Stimulated activated CD8-positive, alpha-beta memory T cell treated with anti-CD3 and anti-CD28 coated beads, Interleukin-4, amount 100 ng/mL, for 24 hours (primary cell): ENCODE results near the gene FLT1.

Source experiments
- DNase-seq: peaks from one replicate; pipeline ENCODE4 v3.0.0-alpha.2; 2020; ENCODE audit warnings: low read depth

FLT1 gene

DNA sequence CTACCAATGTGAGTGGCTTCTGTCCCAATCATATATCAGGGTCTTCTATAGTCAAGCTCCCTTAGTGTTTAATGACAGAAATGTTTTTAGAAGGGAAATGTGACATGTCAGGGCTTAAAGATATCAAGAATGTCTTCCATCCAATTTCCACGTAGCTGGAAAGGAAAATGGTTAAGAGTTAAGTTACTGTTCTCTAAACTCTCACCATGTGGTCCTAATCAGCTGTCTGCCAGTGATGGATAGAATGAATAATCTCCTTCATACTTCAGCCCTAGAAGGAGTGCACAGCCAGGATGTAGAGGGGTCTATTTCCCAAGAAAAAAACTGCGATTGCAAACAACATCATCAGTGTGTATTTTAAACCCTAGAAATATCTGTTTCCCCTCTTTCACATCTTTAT, 36.3 kb downstream of the FLT1 start:
- DNase-seq, result no peak

DNA sequence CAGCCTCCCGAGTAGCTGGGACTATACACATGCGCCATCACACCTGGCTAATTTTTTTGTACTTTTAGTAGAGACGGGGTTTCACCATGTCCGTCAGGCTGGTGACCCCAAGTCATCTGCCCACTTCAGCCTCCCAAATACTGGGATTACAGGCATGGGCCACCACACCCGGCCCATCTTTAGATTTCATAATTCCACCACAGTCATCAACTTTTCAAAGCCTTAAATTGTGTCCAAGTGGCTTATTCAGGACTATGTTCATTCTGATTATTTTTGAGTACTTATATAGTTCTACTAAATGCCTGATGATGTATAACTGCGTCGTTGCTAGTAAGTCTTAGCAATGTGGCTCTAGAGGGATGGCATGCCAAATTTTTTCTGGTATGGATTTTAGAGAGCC, 36.9 kb downstream of the FLT1 start:
- DNase-seq, result no peak

DNA sequence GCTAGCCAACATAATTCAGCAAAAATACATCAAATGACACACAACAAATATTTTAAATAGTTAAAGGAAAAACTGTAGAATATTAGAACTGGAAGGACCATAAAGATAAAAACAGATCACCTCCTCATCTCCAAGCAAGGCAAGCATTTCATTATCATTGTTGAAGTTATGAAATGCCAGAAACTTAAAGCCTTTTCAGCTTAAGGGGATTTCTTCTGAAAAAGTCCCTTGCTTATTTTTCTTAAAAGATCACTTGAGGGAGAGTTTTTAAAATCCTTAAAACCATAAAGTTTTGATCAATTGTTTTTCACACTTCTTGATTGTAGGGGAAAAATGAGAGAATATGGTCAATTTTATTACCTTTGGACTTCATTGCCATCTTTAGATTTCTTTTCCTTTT, 37.4 kb downstream of the FLT1 start:
- DNase-seq, result no peak

DNA sequence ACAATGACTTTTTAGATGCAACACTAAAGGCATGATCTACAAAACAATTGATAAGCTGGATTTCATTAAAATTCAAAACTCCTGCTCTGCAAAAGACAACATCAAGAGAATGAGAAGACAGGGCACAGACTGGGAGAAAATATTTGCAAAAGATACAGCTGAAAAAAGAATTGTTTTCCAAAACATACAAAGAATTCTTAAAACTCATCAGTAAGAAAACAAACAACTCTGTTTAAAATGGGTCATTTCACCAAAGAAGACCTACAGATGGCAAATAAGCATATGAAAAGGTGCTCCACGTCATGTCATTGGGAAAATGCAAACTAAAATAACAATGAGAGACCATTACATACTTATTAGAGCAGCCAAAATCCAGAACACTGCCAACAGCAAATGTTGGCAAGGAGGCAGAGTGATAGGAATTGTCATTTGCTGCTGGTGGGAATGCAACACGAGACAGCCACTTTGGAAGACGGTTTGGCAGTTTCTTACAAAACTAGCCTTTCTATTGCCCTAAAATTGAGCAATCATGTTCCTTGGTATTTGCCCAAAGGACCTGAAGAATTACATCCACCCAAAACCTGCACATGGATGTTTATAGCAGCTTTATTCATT, 39.2 kb downstream of the FLT1 start:
- no peak for DNase-seq

DNA sequence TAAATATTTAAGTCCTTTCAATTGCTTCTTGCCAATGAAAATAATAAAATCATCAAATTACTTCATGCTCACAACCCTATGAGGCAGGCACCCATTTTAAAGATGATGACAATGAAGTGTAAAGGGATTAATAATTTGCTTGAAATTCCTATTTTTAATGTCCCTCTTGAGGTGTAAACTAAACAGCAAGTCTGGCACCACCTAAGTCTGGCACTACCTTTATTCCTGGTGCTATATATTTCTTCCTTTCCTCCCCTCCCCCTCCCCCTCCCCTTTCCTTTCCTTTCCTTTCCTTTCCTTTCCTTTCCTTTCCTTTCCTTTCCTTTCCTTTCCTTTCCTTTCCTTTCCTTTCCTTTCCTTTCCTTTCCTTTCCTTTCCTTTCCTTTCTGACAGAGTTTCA, 42.2 kb downstream of the FLT1 start:
- DNase-seq, result no peak

DNA sequence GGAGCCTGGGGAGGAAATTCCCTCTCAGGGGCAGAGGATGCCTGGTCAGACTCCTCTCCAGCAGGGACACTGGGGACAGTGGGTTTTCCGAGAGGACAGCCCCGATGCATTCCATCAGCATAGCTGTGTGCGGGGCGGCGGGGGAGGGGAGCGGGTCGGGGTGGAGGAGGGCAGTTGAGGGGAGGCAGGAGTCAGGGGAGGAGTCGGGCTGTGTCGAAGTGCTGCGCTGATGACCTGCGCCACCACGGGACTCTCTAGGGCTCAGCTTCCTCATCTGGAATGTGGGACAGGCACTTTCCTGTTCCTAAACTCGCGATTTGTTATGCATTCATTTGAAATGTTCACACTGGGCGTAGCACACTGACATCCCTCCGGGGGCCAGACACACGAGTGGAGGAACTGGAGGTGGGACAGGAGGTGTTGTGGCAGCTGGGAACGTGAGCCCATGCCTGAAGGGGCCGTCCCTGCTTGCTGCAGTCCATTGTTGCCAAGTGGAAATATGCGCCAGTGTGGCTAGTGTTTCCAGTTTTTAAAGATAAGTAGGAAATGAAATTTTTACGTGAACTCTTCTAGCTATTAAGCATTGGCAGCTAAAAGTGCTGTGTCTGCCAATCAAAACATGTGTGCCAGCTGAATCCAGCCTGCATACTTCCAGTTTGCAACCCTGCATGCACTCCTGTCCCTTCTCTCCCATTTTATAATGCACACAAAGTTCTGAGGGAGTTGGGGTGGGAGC, 43.3 kb downstream of the FLT1 start:
- DNase-seq, result no peak

DNA sequence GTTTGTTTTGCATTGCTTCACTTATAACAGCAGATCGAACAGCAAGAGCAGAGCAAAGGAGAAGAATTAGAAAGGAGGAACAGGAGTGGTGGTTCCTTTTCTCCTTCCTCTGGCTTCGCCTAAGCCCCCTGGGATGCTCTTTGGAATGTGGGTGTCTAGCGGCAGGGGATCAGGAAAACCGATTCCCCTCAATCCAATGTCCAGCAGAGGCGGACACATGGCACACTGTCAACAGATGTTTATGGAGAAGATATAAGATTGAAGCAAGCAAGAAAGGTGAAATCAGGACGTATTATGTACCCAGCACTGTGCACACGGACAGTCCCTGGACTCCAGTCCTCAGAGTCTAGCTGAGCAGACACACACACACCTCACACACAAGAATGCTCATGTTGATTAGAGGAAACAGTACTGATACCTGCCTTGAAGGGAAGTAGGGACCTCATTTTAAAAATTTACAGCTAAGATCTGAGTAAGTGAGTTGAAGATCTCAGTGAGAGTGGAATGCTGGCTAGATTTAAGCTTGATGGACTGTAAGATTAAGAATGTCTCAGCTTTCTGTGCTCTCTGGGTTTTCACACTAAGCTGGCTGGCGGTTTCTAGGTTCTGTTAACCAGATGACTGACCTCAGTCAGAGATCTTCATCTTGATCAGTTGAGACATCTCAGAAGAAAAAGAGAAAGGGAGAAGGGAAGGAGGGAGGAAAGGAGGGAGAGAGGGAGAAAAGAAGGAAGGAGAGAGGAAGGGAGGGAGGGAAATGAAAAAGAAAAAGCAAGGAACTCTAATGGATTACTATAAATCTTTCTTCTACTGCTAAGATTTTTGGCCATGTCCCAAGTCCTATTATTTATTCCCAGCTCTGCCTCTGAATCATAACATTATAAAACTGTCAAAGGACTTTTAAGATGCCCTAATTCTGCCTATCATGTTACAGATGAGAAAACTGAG, 44.8 kb downstream of the FLT1 start:
- no peak for DNase-seq

DNA sequence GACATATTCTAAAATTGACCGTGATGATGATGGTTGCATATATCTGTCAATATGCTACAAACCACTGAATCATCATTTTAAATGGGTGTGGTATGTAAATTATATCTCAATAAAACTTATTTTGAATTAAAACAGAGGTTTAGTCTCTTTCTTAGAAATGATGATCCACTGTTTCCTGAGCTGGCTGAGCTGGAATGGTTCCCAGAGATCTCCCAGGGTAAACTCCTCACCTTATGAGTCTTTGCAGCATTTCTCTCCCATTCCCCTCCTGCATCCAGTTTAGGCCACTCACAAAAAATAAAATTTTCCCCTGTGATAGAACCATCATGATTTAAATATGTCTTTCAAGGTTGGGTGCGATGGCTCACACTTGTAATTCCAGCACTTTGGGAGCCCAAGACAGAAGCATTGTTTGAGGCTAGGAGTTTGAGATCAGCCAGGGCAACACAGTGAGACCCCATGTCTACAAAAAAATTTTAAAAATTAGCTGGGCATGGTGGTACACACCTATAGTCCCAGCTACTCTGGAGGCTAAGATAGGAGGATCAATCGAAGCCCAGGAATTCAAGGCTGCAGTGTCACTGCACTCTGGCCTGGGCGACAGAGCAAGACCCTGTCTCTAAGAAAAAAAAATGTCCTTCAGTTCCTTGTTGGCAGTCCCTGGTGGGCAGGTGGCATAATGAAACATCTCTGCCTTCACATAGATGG, 46.1 kb downstream of the FLT1 start:
- no peak for DNase-seq

DNA sequence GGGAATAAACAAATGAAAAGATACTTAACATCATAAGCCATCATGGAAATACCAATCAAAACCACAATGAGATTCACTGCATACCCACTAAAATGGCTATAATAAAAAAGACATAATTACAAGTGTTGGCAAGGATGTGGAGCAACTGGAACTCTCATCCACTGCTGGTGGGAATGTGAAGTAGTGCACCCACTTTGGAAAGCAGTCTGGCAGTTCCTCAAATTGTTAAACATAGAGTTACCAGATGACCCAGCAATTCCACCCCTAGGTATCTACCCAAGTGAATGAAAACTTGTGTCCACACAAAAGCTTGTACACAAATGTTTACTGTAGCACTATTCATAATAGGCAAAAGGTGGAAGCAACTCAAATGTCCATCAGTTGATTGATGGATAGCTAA, 46.9 kb downstream of the FLT1 start:
- no peak for DNase-seq

DNA sequence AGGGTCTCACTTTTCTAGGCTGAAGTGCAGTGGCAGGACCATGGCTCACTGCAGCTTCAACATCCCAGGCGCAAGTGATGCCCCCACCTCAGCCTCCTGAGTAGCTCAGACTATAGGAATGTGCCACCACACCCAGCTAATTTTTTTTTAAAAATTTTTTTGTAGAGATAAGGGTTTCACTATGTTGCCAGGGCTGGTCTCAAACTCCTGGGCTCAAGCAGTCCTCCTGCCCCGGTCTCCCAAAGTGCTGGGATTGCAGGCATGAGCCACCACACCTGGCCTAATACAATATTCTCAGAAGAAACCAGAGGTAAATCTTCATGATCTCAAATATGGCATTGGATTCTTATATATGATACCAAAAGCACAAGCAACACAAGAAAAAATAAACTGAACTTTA, 47.7 kb downstream of the FLT1 start:
- DNase-seq, result no peak

DNA sequence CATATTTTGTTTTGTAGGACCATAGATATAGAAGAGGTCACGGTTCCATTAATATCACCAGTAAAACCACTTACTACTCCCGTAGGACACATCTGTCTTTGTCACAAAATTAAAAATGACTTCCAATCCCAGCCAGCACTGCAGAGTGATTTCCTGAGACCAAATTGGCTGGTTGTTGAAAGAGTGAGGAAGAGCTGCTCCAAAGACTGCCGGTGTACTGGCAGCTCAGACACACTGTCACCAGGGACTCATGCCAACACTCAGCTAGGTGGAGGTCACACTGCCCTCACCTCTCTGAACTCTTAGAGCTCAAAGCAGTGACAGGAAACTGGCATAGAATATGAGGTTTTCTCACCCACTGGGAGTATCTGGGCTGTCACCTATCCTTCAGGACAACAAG, 52.1 kb downstream of the FLT1 start:
- DNase-seq, result no peak

DNA sequence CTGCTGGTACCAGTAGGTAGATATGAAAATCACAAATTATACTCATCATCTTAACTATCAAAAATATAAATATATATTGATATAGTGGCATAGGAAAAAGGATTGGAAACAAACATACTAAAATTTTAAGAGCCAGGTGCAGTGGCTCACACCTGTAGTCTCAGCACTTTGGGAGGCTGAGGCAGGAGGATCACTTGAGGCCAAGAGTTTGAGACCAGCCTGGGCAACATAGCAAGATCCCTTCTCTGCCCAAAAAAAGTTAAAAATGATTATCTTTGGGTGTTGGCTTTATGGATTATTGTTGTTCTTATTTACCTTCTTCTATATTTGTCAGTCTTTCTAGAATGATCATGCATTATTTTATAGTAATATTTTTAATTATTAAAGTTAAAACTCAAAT, 53.4 kb downstream of the FLT1 start:
- no peak for DNase-seq

DNA sequence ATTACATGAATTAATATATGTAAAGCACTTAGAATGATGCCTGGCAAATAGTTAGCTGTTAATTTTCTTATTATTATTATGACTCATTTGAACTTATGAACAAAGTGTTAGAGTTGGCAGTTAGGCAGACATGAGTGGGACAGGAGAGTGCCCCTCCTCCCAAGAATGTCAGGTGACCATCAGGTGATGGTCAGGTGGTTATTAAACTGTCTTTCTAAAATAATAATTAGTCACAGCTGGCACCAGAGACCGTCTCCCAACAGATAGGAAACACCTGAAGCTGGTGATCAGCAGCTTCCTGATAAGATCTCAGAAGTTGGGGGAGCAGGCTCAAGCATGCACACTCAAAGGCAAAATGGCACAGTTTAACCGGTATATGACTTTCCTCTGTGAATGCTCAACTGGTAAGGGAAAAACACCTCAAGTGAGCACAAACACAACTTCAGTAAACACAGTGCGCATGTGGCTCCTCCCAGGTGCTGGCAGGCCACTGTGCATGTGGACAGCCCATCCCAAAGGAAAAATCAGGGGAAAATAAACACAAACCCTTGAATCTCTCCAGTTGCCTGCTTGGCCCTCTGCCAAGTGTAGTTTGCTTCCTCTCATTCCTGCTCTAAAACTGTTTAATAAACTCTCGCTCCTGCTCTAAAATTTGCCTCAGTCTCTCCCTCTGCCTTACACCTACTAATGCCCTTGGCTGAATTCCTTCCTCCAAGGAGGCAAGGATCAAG, 54.0 kb downstream of the FLT1 start:
- no peak for DNase-seq

DNA sequence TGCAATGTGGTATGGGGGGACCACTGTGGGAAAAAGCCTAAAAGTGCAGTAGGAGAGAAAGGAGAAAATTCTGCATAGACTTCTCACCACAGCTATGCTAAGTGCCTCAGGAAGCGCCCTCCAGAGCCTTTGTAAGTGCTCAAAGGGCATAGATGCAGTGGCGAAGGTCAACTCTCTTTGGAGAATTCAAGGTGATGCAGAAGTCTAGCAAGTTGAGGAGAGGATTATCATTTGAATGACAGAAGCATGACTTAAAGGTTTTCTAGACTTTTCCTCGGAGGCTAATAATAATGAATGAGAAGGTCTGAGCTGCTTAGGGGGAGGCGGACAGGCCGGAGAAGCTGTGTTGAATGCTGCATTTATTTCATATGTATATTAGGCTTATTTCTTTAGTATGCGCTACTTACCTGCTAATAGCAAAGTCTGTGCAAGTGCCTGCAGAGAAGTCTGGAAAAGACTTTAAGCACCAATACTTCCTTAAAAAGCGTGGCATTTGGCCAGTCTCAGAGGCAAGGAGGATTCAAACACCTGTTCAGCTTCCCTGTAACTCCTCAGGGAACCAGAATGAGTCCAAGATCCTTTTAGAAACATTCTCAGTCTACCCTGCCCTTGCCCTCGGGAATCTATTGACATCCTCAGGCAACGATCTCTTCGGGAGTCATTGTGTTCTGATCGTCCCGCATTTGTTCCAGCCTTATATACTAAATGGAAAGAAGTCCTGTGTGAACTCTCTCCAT, 56.2 kb downstream of the FLT1 start:
- DNase-seq, result no peak

DNA sequence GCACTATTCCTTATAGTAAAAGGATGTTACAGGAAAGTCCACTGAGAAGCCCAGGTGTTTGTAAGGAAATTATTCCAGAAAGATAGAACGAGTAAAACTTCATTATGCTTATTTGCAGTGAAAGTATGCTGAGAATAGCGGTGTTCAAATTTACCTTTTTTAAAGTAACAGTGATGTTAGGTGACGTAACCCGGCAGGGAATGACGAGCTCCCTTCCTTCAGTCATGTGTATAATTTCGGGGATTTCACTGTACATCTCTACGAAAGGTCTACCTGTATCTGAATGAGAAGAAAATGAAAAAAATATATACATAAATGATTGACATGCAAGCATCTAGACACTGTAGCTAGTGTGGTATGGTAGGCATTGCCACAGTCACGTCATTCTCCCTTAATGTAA, 56.9 kb downstream of the FLT1 start:
- no peak for DNase-seq

DNA sequence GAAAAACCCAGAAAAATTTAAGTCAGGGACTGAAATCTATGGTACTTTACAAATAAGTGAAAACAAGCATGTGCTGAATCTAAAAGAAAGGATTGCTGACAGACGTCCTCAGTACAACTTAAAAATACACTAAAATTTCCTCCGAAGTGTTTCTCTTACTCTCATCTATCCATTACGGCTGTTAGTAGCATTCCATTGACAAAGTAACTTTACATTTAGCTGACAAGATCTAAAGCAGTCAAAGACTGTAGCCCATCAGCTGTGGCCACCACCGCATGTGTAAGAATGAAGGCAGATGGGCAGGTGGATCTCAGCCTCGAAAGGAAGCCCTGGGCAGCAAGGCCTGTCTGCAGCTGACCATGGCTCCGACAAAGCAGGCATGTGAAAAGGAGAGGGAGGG, 59.0 kb downstream of the FLT1 start:
- DNase-seq, result no peak

DNA sequence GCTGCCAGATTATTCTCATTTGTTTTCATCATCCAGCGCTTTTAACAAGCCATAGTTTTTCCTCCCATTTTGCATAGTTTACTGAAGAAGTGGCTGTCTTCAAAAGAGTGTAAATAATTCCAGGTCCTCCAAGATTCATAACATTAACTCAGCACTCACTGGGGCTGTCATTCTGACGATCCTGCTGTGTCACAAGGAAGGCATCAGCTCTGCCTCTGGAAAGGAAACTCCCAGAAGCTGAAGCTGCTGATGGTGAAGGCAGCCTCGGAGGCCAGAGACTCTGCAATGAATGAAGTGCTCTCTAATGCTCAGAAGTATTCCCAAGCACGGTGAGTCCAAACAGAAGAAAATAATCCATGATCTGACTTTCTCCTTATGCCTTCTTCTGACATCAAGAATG, 60.0 kb downstream of the FLT1 start:
- DNase-seq, result no peak

DNA sequence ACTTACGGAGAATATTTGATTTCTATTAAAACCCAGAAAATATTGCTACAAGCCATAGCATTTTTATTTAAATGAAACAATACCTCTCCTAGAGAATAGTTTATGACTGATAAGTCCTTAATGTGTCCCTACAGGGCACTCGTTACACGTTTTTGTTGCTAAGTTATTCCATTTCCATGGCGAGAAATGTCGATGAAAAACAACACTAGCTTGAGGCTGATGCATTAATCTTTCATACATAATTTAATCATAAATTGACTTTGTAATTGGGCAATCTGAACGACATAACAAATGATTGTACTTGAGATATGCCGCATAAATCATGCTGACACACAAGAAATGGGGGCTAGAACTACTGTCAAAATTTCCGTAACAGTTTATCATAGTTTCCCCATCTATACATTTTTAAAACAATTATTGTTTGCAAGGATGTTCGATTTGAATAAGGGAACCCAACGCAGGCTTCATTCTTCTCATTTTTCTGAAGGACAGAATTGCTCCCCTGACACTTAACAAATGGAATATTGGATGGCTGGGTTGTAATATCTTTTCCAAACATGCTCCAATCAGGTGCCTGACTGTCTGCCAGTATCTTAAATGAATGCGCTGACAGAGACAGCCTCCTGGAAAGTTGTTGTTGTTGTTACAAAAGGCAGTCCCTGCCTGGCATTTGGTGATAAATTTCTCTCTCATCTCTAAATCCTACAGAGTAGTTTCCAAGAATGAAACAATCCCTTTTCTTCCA, 61.9 kb downstream of the FLT1 start:
- DNase-seq, result no peak

DNA sequence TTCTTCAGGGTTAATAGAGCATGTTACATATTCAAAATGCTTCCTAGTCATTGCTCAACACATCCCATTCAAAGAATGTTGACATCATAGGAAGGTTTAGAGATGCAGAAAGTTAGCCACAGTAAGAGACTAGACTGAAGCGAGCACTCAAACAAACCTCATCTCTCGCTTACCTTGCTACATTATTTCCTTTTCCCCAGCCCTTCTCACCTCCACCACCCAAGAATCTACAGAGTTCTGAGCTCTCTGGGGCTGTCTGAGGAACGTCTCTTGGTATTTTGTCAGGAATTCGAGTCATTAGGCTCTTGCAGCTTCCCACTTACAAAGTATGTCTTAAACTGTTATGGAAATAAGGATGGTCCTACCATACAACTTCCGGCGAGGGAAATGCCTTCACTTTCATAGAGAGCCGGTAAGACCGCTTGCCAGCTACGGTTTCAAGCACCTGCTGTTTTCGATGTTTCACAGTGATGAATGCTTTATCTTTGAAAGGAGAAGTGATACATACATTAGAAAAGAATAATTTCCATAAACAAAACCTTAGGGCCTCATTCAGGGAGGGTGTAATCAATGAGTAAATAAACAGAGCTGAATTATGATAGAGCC, 65.1 kb downstream of the FLT1 start:
- DNase-seq, result no peak

DNA sequence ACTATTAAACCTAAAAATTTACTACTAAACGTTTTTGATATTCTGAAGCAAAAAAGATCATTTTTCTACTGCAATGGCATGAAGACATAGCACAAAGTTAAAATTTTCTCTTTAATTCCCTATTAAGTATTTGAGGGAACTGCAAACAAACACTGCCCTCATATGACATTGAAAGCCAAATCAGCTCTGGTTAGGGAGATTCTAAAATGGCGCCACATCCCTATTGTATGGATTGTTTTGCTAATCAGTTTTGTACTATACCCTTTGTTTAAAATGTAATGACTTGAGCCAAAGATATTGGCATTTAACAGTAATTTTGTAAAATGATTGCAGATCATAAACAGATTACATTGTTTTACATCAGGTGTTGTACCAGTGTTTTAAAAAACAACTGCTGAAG, 65.8 kb downstream of the FLT1 start:
- DNase-seq, result no peak
